Left lung (tissue), 10 donors: ENCODE results near the gene RNF186. TPM values are rescaled to one million over a fixed set of nuclear protein-coding genes. Genes with fewer than 3 reads are reported as not detected.

ENCODE experiments used
- ATAC-seq: fragments of 200-7000 bp; cut with Tn5 transposase; one replicate; pipeline ENCODE4 v1.9.1; 2020; ENCODE audit warnings: moderate library complexity
- DNase-seq, 4 donors: peaks; one replicate each; pipeline ENCODE4 v3.0.0-alpha.2; 2013 to 2020
- H3K27ac ChIP-seq, 2 donors: fragments of 200-600 bp; sonication (generic) in 1 of 2; one replicate each; pipeline versions ENCODE4 v1.5.0 to v1.8.0; 2020 to 2021
- H3K27me3 ChIP-seq, 2 donors: fragments of 200-600 bp; sonication (generic) in 1 of 2; one replicate each; pipeline versions ENCODE4 v1.5.0 to v1.8.0; 2020 to 2021
- H3K36me3 ChIP-seq, 2 donors: fragments of 200-600 bp; sonication (generic) in 1 of 2; one replicate each; pipeline versions ENCODE4 v1.5.0 to v1.8.0; 2020 to 2021
- H3K4me1 ChIP-seq, 2 donors: fragments of 200-600 bp; one replicate each; pipeline ENCODE4 v1.8.0; 2021
- H3K4me3 ChIP-seq, 2 donors: fragments of 200-600 bp; sonication (generic) in 1 of 2; one replicate each; pipeline versions ENCODE4 v1.5.0 to v1.8.0; 2020 to 2021; ENCODE audit warnings: mild to moderate bottlenecking in 1 of 2
- H3K9me3 ChIP-seq, 2 donors: fragments of 200-600 bp; sonication (generic) in 1 of 2; one replicate each; pipeline versions ENCODE4 v1.5.0 to v1.8.0; 2020 to 2021
- CTCF ChIP-seq, 2 donors: fragments of 200-600 bp; sonication (generic) in 1 of 2; IDR thresholded peaks; one replicate each; pipeline versions ENCODE4 v1.5.0 to v1.8.0; 2021; ENCODE audit warnings: antibody characterized with exemption in 2 of 2
- intact Hi-C, 2 donors: fragments of 100-400 bp; cut with DNase I; formaldehyde crosslinking; loops; one replicate each; pipeline versions ENCODE4 v1.11.2 to v1.14.2; 2022
- polyA plus RNA-seq, 6 donors: library from polyadenylated mRNA; unstranded; fragments of 120-200 nt; gene quantifications; one replicate each; pipeline ENCODE4 v1.2.1, GENCODE V29; 2013; ENCODE audit not compliant: insufficient read length in 6 of 6
- total RNA-seq, 2 donors: library from RNA; stranded (reverse); fragmentation: NEBNext Ultra II Directional; extraction: Animal tissue kit (Norgen Biotek cat#: 25700); gene quantifications; one replicate each; pipeline ENCODE4 v1.2.1, GENCODE V29; 2021
- donor health status: DM: no; HTN: yes; CAD: no.
- donor health status: DM: no; HTN: no; CAD: no.

RNF186 gene
- total and polyA plus RNA-seq, 8 donors = 0.12 TPM; not detected in 7

GRCh38 chr1:19844731-19845495 is 29.8 kb upstream of the RNF186 start:
- Histone ChIP-seq H3K27ac (no peak overlapping the region), H3K36me3 (no peaks in the 10 kb centered on the region), H3K4me3 (no peak overlapping the region), H3K27me3 (peaks cover 0 to 21% of the 10 kb centered on the region in 2 donors), H3K4me1 (no peaks in the 10 kb centered on the region), H3K9me3 (no peaks in the 10 kb centered on the region)
- peak in 1 of 4 donors; percentile 5 for DNase-seq
- no peak for TF ChIP-seq CTCF (IDR thresholded peaks at IDR 0.05)
- intact Hi-C loops = no loop called here
- no peak for ATAC-seq

- Histone ChIP-seq H3K9me3 (no peaks in the 10 kb centered on the region), H3K27me3 (peaks cover 0 to 3% of the 10 kb centered on the region in 2 donors), H3K36me3 (no peaks in the 10 kb centered on the region), H3K27ac (no peak overlapping the region), H3K4me3 (no peak overlapping the region), H3K4me1 (no peaks in the 10 kb centered on the region)
- ATAC-seq (no peak), DNase-seq (no peak)
- intact Hi-C loops = no loop called here
- no peak for TF ChIP-seq CTCF (IDR thresholded peaks at IDR 0.05)
These were observed 25.1 kb upstream of the RNF186 start for GRCh38 chr1:19840228-19840627.

GRCh38 chr1:19837866-19838265 is 22.8 kb upstream of the RNF186 start:
- TF ChIP-seq CTCF (IDR thresholded peaks at IDR 0.05) = no peak
- H3K36me3 ChIP-seq = no peaks in the 10 kb centered on the region
- no peak overlapping the region for H3K4me3 ChIP-seq
- H3K4me1 ChIP-seq = no peaks in the 10 kb centered on the region
- H3K27ac ChIP-seq = no peak overlapping the region
- ATAC-seq (no peak), DNase-seq (no peak)
- intact Hi-C loops = no loop called here
- peaks cover 0 to 4% of the 10 kb centered on the region in 2 donors for H3K27me3 ChIP-seq
- H3K9me3 ChIP-seq = no peaks in the 10 kb centered on the region

- no peak for TF ChIP-seq CTCF (IDR thresholded peaks at IDR 0.05)
- no peaks in the 10 kb centered on the region for H3K9me3 ChIP-seq
- H3K36me3 ChIP-seq = no peaks in the 10 kb centered on the region
- H3K27ac ChIP-seq = no peak overlapping the region
- no peak overlapping the region for H3K4me3 ChIP-seq
- H3K4me1 ChIP-seq = no peaks in the 10 kb centered on the region
- intact Hi-C loops = no loop called here
- DNase-seq (no peak), ATAC-seq (no peak)
- H3K27me3 ChIP-seq = peaks cover 0 to 15% of the 10 kb centered on the region in 2 donors
These were observed 20.5 kb upstream of the RNF186 start for GRCh38 chr1:19835578-19835977.

GRCh38 chr1:19831441-19831840 is 16.4 kb upstream of the RNF186 start:
- no peak overlapping the region for H3K27ac ChIP-seq
- H3K9me3 ChIP-seq = no peaks in the 10 kb centered on the region
- H3K27me3 ChIP-seq = peaks cover 0 to 25% of the 10 kb centered on the region in 2 donors
- no peak overlapping the region for H3K4me3 ChIP-seq
- H3K4me1 ChIP-seq = no peaks in the 10 kb centered on the region
- TF ChIP-seq CTCF (IDR thresholded peaks at IDR 0.05) = no peak
- intact Hi-C loops = no loop called here
- no peak for ATAC-seq
- no peak for DNase-seq
- H3K36me3 ChIP-seq = no peaks in the 10 kb centered on the region
